Measurements from ENCODE around the gene CCDC137.

GRCh38 chr17:81700353-81701287 lies 34.1 kb downstream of the CCDC137 start:
- TF ChIP-seq CTCF (IDR thresholded peaks at IDR 0.05): no peak
- TF ChIP-seq POLR2A (IDR thresholded peaks at IDR 0.05): no peak

Measured in thyroid gland (tissue), 4 donors.